H4 (cell line): ENCODE measurements around the gene HDAC11. TPM values are rescaled to one million over a fixed set of nuclear protein-coding genes. Genes with fewer than 3 reads are reported as not detected.

ENCODE experiments used
- DNase-seq: peaks from one replicate; pipeline ENCODE4 v3.0.0-alpha.2; 2015; ENCODE audit warnings: low spot score
- total RNA-seq: library from RNA; depleted of rRNA; stranded (reverse); fragments of >200 nt; shearing (Covaris generic); gene quantifications from 2 replicates; pipeline ENCODE4 v1.2.3, GENCODE V29; 2014

Gene HDAC11
- total RNA-seq, 1 experiment from 2014 or later: 9.4 TPM

GRCh38 chr3:13466781-13467180 is 13.3 kb upstream of the HDAC11 start:
- no peak for DNase-seq

DNA sequence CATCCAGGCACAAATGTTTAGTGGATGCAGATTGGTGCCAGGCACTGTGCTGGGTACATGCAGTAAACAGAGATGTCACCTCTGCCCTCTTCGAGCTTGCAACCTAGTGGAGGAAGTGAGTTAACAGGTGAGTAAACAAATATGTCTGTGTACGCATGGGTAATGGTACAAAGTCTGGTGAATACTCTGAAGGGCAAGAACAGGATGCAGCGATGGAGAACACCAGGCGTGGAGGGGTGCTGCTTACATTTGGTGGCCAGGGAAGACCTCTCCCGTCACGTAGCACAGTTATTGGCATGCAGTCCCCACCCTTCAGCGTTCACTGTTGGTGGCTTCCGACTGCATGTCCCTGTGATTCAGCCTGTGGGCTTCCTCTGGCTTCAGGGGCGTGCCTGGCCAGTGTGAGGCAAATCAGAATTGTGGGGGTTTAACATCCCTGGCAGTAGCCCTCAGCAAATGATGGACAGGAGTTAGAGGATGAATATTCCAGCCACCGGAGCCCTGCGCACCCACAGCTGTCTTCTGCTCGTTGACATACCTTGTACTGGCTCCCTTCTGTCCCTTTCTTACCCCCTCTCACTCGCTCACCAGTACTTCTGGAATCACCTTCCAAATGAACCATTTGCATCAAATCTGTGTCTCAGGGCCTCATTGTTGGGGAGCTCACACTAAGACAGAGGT is 9.1 kb upstream of the HDAC11 start:
- no peak for DNase-seq

- DNase-seq: no peak
Measured at GRCh38 chr3:13472286-13472685, 7.8 kb upstream of the HDAC11 start.

GRCh38 chr3:13473020-13473419 is 7.1 kb upstream of the HDAC11 start:
- no peak for DNase-seq

DNA sequence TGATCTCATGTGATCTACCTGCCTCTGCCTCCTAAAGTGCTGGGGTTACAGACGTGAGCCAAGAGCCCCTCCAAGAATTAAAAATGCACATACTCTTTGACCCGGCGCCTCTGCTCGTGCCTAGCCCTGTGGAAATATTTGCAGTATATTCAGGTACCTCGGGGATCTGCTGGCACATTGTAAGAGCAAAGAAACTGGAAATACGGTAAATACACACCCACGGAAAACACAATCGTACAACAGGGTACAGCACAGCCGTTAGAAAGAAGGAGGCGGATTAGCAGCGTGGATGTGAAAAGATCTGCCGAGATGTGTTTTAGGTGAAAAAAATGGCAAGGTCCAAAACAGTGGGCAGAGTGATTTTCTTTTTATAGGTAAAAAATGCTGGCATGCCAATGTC is 6.1 kb upstream of the HDAC11 start:
- no peak for DNase-seq

DNA sequence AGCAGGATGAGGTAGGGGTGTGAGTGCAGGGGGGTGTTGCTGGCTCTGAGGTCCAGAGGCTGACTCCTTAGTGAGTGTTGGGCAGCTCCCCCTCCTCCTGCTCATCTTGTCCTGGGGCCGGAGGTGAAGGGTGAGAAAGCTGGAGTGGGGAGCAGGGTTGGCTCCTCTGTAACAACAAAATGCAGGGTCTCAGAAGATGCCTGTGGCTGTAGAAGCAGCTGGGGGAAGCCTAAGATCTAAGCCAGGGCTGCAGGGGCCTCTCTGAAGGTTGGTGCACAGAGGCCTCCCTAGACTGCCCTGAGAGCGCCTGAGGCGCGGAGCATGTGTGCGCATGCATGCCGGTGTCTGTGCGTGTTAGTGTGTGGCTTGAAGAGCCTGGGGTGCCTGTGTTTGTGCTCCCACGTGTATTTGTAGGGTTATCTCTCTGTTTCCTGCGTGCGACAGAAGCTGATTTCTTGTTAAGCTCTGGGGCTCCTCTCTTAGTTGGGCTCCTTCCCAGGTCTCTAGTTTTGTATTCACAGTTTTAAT is 5.3 kb upstream of the HDAC11 start:
- no peak for DNase-seq

GRCh38 chr3:13475871-13476590 is 4.1 kb upstream of the HDAC11 start:
- no peak for DNase-seq

GRCh38 chr3:13477943-13478342 is 2.2 kb upstream of the HDAC11 start:
- no peak for DNase-seq

DNA sequence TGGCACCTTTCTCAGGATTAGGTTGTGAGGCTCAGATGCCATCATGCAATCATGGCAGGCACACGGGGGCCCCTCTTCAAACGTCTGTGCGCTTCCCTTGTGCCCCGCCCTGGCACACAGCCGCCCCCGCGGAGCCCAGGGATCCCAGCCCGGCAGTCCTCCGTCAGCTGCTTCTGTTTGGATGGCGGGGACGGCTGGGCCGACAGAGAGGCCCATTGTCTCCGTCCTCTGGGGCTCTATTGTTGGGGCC is 849 bp upstream of the HDAC11 start:
- no peak for DNase-seq

DNA sequence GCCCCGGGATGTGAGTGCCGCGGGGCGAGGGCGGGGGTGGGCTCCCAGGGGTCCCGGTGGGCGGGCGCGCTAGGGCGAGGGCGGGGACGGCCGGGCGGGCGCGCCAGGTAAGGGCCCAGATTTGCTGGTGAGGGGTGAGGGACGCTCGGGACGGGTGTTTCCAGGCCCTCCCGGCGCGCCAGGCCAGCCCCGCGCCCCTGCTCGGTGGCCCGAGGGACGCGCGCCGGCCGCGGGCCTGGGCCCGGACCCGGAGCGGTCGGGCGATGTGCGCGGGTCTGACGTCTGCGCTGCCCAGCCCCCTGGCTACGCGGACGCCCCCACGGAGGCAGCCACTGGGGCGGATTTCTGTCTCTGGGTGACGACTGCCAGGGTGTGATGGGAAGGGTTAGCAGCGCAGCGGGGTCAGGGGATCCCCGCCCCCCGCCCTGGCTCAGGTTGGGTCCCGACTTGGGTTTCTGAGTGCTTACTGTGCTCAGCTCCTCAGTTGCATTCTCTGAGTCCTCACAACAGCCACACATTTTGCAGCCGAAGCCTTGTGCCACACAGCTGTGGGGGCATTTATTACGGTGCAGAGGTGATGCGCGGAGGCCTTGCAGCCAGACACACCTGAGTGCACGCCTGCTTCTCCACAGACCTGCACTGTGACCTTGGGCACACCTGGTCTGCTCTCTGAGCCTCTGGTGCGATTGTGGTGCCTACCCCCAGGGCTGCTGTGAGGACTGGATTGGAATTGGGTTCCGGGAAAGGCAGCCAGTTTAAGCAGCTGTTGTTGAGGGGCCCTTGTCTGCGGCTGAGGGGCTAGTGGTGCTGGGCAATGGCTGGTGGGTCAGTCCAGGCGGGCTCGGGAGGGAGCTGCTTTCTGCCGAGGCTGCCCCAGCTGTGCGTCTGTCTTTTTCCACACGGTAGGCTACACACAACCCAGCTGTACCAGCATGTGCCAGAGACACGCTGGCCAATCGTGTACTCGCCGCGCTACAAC is 523 bp downstream of the HDAC11 start:
- no peak for DNase-seq

GRCh38 chr3:13482106-13482690 is 2.1 kb downstream of the HDAC11 start:
- no peak for DNase-seq

GRCh38 chr3:13483286-13483685 is 3.2 kb downstream of the HDAC11 start:
- DNase-seq: no peak

DNA sequence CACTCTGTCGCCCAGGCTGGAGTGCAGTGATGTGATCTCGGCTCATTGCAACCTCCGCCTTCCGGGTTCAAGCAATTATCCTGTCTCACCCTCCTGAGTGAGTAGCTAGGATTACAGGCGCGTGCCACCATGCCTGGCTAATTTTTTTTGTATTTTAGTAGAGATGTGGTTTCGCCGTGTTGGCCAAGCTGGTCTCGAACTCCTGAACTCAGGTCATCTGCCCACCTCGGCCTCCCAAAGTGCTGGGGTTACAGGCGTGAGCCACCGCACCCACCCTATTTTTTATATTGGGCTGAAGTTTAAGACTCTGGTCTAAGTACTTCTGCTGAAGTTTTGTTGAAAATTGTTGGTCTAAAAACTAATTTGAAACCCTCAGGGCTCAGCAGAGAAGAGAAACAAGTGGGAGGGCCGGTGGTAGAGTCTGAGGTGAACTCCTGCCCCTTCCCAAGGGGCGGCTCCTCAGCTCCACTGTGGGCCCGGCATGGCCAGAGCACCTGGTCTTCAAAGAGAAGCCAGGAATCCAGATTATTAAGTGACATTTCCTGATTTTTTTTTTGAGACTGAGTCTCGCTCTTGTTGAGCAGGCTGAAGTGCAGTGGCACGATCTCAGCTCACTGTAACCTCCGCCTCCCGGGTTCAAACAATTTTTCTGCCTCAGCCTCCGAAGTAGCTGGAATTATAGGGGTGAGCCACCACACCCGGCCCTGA is 4.0 kb downstream of the HDAC11 start:
- no peak for DNase-seq

DNA sequence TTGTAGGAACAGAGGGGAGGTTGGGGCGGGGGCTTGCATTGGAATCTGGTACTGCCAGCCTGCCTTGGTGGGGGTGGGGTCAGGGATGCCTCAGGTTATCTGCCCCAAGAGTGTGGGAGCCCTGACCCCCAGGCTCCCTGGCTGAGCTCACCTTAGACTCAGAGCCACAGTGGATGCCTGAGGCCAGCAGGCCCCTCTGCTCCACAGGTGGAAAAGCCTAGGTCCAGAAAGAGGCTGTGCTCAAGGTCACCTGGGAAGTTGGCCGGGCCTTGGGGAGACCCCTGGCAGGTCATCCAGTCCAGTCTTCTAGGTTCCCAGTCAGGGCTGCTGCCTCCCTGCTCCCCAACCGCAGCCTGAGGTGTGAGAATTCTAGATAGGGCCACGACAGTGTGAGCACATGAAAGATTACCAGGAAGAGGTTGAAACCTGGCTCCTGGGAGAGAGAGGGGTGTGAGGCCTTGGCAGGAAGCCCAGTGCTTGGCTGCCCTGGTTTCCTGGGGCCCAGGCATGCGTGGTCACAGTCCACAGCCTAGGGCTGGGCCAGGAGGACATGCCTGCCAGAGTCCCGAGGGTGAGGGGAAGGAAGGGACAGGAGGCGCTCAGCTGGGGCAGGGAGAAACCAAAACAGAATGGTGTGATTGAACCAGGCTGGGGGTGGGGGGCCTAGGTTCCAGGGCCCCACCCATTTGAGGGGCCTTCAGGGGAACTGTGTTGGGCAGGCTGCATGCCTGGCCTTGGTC is 4.9 kb downstream of the HDAC11 start:
- DNase-seq: peak; percentile 84

DNA sequence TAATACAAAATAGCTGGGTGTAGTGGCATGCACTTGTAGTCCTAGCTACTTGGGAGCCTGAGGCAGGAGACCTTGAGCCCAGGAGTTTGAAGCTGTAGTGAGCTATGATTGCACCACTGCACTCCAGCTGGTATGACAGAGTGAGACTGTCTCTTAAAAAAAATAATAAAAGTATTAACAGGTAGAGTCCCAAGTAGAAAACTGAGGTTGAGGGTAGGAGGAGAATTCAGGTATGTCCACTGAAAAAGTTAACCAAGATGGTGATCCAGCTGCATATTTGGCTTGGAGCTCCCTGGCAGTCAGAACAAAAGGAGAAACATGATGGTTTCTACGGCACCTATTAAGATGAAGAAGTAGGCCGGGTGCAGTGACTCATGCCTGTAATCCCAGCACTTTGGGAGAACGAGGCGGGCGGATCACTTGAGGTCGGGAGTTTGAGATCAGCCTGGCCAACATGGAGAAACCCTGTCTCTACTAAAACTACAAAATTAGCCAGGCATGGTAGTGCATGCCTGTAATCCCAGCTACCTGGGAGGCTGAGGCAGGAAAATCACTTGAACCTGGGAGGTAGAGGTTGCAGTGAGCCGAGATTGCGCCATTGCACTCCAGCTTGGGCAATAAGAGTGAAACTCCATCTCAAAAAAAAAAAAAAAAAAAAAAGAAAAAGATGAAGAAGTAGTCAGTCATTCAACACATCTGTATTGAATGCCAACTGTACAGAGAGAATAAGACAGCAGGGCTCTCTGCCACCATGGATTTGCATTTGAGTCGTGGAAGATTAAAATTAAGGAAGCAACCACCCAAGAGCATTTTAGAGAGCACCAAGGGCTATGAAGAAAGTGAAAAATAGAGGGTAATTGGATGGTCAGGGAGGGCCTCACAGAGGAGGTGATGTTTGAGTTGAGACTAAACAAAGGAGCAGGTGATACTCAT is 5.8 kb downstream of the HDAC11 start:
- peak; percentile 43 for DNase-seq

DNA sequence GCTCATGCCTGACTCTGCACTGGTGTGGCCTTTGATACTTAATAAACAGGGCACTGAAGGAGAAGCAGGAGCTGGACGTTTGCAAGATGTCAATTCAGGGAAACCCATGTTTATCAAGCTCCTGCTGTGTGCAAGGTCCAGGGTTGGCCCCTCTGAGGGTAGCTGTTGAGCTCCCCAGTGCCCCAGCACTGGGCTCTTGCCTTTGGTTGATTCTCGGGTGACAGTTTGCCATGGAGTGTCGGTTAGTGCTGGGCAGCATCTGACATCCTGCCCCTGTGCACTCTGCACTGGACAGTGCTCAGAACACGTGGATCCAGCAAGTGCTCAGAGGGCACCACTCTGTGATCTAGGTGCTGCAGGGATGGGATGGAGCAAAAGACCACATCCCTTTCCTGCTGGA is 7.3 kb downstream of the HDAC11 start:
- DNase-seq: no peak

DNA sequence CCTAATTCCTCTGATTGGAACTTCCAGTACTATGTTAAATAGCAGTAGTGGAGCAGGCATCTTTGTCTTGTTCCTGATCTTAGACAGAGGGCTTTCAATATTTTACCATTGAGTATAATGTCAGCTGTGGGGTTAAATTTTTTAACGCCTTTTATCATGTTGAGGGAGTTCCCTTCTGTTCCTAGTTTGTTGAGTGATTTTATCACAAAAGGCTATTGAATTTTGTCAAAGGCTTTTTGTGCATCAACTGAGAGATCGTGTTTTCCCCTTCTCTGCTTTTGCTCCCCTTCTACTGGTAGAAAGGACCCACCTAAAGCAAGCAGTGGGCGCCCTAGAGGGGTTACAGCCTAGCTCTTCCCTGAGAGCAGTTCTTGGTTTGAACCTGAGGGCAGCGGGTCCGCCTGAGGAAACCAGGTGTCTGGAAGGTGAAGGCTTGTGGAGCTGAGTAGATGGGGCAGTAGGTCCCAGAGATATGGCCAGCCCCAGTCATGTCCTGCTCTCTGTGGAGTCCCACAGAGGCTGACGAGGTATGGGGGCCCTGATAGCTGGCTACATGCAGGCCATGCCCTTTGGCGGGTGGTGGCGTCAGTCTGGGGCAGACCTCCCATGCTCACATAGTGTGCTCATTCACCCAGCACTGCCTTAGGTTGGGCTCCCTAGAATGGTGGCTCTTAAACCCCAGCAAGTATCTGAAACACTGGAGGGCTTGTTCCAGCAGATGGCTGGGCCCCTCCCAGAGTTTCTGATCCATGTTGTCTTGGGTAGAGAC is 11.3 kb downstream of the HDAC11 start:
- no peak for DNase-seq

DNA sequence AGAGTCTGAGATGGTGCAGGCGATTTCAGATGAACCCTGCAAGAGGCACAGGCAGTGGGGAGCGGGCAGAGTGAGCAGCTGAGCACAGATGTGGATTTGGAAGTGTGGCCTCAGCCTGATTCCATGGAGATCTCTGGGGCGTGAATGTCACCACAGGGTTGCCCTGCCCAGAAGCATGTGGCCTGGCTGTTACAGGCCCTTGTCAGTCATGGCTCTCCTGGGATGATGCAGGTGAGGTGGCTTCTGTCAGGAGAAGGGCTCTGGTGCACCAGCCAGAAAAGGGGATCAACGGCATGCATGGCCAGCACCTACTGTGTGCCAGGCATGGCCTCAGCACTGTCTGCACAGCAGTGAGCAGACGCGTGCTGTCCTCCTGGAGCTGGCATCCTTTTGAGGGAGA is 11.9 kb downstream of the HDAC11 start:
- DNase-seq: no peak
